GM12878 (cell line): ENCODE measurements around the gene PLXNA4. TPM values are rescaled to one million over a fixed set of nuclear protein-coding genes. Genes with fewer than 3 reads are reported as not detected.

Experiments
- ATAC-seq: fragments of 200-7000 bp; cut with Tn5 transposase; 3 replicates; pipeline ENCODE4 v1.9.1; 2020; ENCODE audit warnings: mild to moderate bottlenecking, moderate library complexity
- BruUV-seq: library from RNA; stranded (reverse); fragments of 400-500 nt; replicated peaks from 2 replicates; lab custom pipeline; 2021; lab: Mats Ljungman, UMichigan
- CTCF ChIA-PET: fragments of 300-600 bp; sonication (Branson Sonifier 250); formaldehyde crosslinking; extraction: SDS; loops from one replicate; lab custom pipeline; 2021; ENCODE audit warnings: inconsistent platforms; lab: Yijun Ruan, JAX
- POLR2A ChIA-PET: fragments of 350-600 bp; formaldehyde crosslinking; extraction: SDS; loops from one replicate; lab custom pipeline; 2021; ENCODE audit warnings: inconsistent platforms; lab: Charles Lee
- RAD21 ChIA-PET: fragments of 300-600 bp; sonication (Branson Sonifier 250); formaldehyde crosslinking; loops from one replicate; lab custom pipeline; 2023; ENCODE audit warnings: antibody characterized with exemption; ENCODE audit not compliant: unreplicated experiment; lab: Charles Lee
- SMC1A ChIA-PET: fragments of 300-600 bp; sonication (Branson Sonifier 250); formaldehyde crosslinking; loops from one replicate; lab custom pipeline; 2023; ENCODE audit not compliant: unreplicated experiment, uncharacterized antibody; lab: Charles Lee
- DNase-seq: peaks from one replicate; pipeline ENCODE4 v3.0.0-alpha.2; 2011; ENCODE audit warnings: low read depth, low spot score
- FAIRE-seq: peaks from 3 replicates; lab custom pipeline; 2011; peaks lifted over from hg19 to GRCh38; lab: Jason Lieb, UNC
- H2AFZ ChIP-seq: 2 replicates; pipeline ENCODE4 v1.6.0; 2011; ENCODE audit warnings: low read depth, low read length, control low read depth; ENCODE audit not compliant: control insufficient read depth
- H3K27ac ChIP-seq: 2 replicates; pipeline ENCODE4 v1.5.1; 2011; ENCODE audit warnings: control low read depth; ENCODE audit not compliant: control insufficient read depth, insufficient read depth
- H3K27me3 ChIP-seq, 2 experiments: replicated peaks in 1 of 2; 2 replicates each; pipeline versions ENCODE4 v1.6.0 to v1.6.1; 2011; ENCODE audit warnings: low read length in 1 of 2; ENCODE audit not compliant: control insufficient read depth in 2 of 2, insufficient read depth in 2 of 2
- H3K36me3 ChIP-seq, 2 experiments: 2 replicates each; pipeline ENCODE4 v1.5.1; 2011; ENCODE audit warnings: low read length in 1 of 2; ENCODE audit not compliant: control insufficient read depth in 2 of 2, insufficient read depth in 2 of 2
- H3K4me1 ChIP-seq: 2 replicates; pipeline ENCODE4 v1.6.1; 2011; ENCODE audit warnings: mild to moderate bottlenecking, low read length, moderate library complexity, mixed read lengths; ENCODE audit not compliant: control insufficient read depth, insufficient read depth
- H3K4me2 ChIP-seq: 2 replicates; pipeline ENCODE4 v1.6.0; 2011; ENCODE audit warnings: control low read depth; ENCODE audit not compliant: control insufficient read depth, insufficient read depth
- H3K4me3 ChIP-seq: fragments of 200-600 bp; sonication (generic); 2 replicates; pipeline ENCODE4 v1.5.1; 2016
- H3K79me2 ChIP-seq: 2 replicates; pipeline ENCODE4 v1.6.0; 2011; ENCODE audit warnings: low read length; ENCODE audit not compliant: control insufficient read depth, insufficient read depth
- H3K9ac ChIP-seq: 2 replicates; pipeline ENCODE4 v1.8.0; 2011; ENCODE audit warnings: low read length, control low read depth, mixed read lengths; ENCODE audit not compliant: control insufficient read depth, insufficient read depth
- H3K9me3 ChIP-seq: replicated peaks from 3 replicates; pipeline ENCODE4 v1.5.1; 2011; ENCODE audit warnings: mild to moderate bottlenecking, low read length; ENCODE audit not compliant: control insufficient read depth, insufficient read depth
- H4K20me1 ChIP-seq: 2 replicates; pipeline ENCODE4 v1.6.0; 2011; ENCODE audit not compliant: control insufficient read depth, insufficient read depth
- CUX1 ChIP-seq: IDR thresholded peaks from 2 replicates; pipeline ENCODE4 v1.6.1; 2012; ENCODE audit warnings: improper control_type of control experiment, low read depth, low read length; ENCODE audit not compliant: insufficient replicate concordance
- E4F1 ChIP-seq: fragments of 450-650 bp; IDR thresholded peaks from 2 replicates; pipeline ENCODE4 v1.6.1; 2018; ENCODE audit warnings: borderline replicate concordance, mild to moderate bottlenecking; ENCODE audit not compliant: partially characterized antibody
- EGR1 ChIP-seq, 2 experiments: IDR thresholded peaks; 1 replicate in 1 of 2; 2 replicates in 1 of 2; pipeline ENCODE4 v1.6.1; 2011 to 2012; ENCODE audit warnings: low read depth in 2 of 2, low read length in 2 of 2, borderline replicate concordance in 1 of 2, mild to moderate bottlenecking in 1 of 2, moderate library complexity in 1 of 2
- ESRRA ChIP-seq: IDR thresholded peaks from 2 replicates; pipeline ENCODE4 v1.6.1; 2012; ENCODE audit warnings: mild to moderate bottlenecking, low read length, improper control_type of control experiment
- NBN ChIP-seq: fragments of 450-650 bp; IDR thresholded peaks from 2 replicates; pipeline ENCODE4 v1.6.1; 2016
- NR2C1 ChIP-seq: fragments of 450-650 bp; IDR thresholded peaks from 2 replicates; pipeline ENCODE4 v1.6.1; 2017; ENCODE audit warnings: antibody characterized with exemption, mild to moderate bottlenecking, moderate library complexity
- NR2F1 ChIP-seq: fragments of 450-650 bp; conservative IDR thresholded peaks from 2 replicates; pipeline ENCODE4 v1.6.1; 2017; ENCODE audit warnings: mild to moderate bottlenecking
- RELB ChIP-seq: fragments of 450-650 bp; IDR thresholded peaks from 2 replicates; pipeline ENCODE4 v1.6.1; 2017; ENCODE audit warnings: low read depth, mild to moderate bottlenecking, moderate library complexity
- SMAD5 ChIP-seq: IDR thresholded peaks from 2 replicates; pipeline ENCODE4 v1.6.1; 2016; ENCODE audit warnings: antibody characterized with exemption, low read depth
- TAF1 ChIP-seq: IDR thresholded peaks from 2 replicates; pipeline ENCODE4 v1.6.1; 2011; ENCODE audit warnings: mild to moderate bottlenecking, low read depth, low read length, borderline replicate concordance
- TBL1XR1 ChIP-seq: IDR thresholded peaks from 2 replicates; pipeline ENCODE4 v1.6.1; 2012; ENCODE audit warnings: low read depth, low read length, improper control_type of control experiment
- ZNF274 ChIP-seq: IDR thresholded peaks from one replicate; pipeline ENCODE4 v1.8.0; 2011; ENCODE audit not compliant: insufficient read length, insufficient read depth
- in situ Hi-C: fragments of 300-500 bp; cut with MboI; formaldehyde crosslinking; loops from 9 replicates; pipeline ENCODE4 v1.14.3; 2018; ENCODE audit warnings: mixed read lengths
- intact Hi-C: fragments of 100-400 bp; cut with micrococcal nuclease; formaldehyde crosslinking; loops from one replicate; pipeline ENCODE4 v1.14.2; 2022; ENCODE audit not compliant: unreplicated experiment
- polyA plus RNA-seq, 11 experiments: library from polyadenylated mRNA; depleted of rRNA in 4 of 11; unstranded in 6 of 11; stranded (reverse) in 5 of 11; fragments of >200 nt; fragmentation: Nextera tagmentation in 4 of 11; fragmentation: Illumina TruSeq in 1 of 11; extraction: Ambion mirVana in 4 of 11; extraction: Trizol in 1 of 11; gene quantifications; 1 replicate in 1 of 11; 2 replicates in 10 of 11; pipeline versions ENCODE4 v1.2.1 to v1.2.3, GENCODE V29; 2011 to 2016; ENCODE audit warnings: inconsistent platforms in 2 of 11, missing spikeins in 2 of 11, low read depth in 1 of 11
- total RNA-seq, 4 experiments: library from RNA; depleted of rRNA in 3 of 4; stranded (reverse); fragments of >200 nt in 3 of 4; fragmentation: Illumina TruSeq in 1 of 4; extraction: Trizol in 1 of 4; gene quantifications; 2 replicates each; pipeline versions ENCODE4 v1.2.1 to v1.2.3, GENCODE V29; 2013 to 2021

PLXNA4 gene
- total and polyA plus RNA-seq, 10 of the 15 experiments (the other 5 are each of a cell fraction or from before 2014, with no cell fraction given) = 0.03 TPM; not detected in 9

DNA sequence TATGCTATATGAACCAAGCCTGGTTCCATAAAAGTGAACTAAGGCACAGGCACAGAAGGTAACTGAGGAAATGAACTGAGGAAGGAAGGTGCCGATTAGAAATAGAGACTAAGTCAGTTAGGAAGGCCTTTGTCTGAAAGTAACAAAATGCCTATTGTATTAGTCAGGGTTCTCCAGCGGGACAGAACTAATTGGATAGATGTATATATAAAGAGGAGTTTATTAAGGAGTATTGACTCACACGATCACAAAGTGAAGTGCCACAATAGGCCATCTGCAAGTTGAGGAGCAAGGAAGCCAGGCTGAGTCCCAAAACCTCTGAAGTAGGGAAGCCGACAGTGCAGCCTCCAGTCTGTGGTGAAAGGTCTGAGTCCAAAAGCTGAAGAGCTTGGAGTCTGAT is 13.9 kb upstream of the PLXNA4 start (continued):
- TF ChIP-seq RELB (no peak), CUX1 (no peak), NR2F1 (no peak), SMAD5 (no peak), EGR1 (IDR thresholded peaks at IDR 0.05; ENCODE audit: borderline replicate concordance in 1 of 2, low read depth in 2 of 2, low read length in 2 of 2) (no peak)

GRCh38 chr7:132588596-132588995 is 12.3 kb upstream of the PLXNA4 start:
- DNase-seq = no peak
- Histone ChIP-seq H3K4me3 (no peak overlapping the region), H3K36me3 (no peaks in the 10 kb centered on the region), H3K9ac (no peak overlapping the region), H3K27me3 (no peaks in the 10 kb centered on the region; a peak in 2 of 4 replicates), H4K20me1 (no peaks in the 10 kb centered on the region), H3K9me3 (no peaks in the 10 kb centered on the region), H3K79me2 (no peaks in the 10 kb centered on the region), H2AFZ (no peak overlapping the region), H3K27ac (no peak overlapping the region), H3K4me1 (no peaks in the 10 kb centered on the region), H3K4me2 (no peak overlapping the region)
- FAIRE-seq = no peak
- in situ Hi-C loops (no loop called here), intact Hi-C loops (loop anchor here (10.0 kb wide), 1 partner anchor 644 kb away; no protein-coding TSS in a partner anchor)
- CTCF ChIA-PET = no interaction called here
- no TSS peak for BruUV-seq
- RAD21 ChIA-PET = no interaction called here
- SMC1A ChIA-PET = no interaction called here
- POLR2A ChIA-PET = no interaction called here
- ATAC-seq = no peak
- TF ChIP-seq ZNF274 (no peak), E4F1 (no peak), ESRRA (no peak), TAF1 (no peak), NBN (no peak), TBL1XR1 (no peak), NR2C1 (no peak)
